CD4-positive, alpha-beta T cell treated with Interleukin-17A for 4 hours (primary cell): ENCODE data around the gene WDR41.

ENCODE experiments used
- DNase-seq: peaks from one replicate; pipeline ENCODE4 v3.0.0-alpha.2; 2020; ENCODE audit warnings: mixed read lengths

Gene WDR41

GRCh38 chr5:77444356-77444755 lies 47.8 kb downstream of the WDR41 start:
- no peak for DNase-seq

GRCh38 chr5:77443670-77444069 lies 48.4 kb downstream of the WDR41 start:
- DNase-seq = no peak

- no peak for DNase-seq
Observed at GRCh38 chr5:77438071-77438470, 54.0 kb downstream of the WDR41 start.

- DNase-seq = no peak
Observed at GRCh38 chr5:77437194-77437593, 54.9 kb downstream of the WDR41 start.

GRCh38 chr5:77431719-77432118 lies 60.4 kb downstream of the WDR41 start:
- no peak for DNase-seq

- no peak for DNase-seq
Observed at GRCh38 chr5:77431286-77431685, 60.8 kb downstream of the WDR41 start.

GRCh38 chr5:77430726-77431125 lies 61.4 kb downstream of the WDR41 start:
- DNase-seq = no peak

GRCh38 chr5:77428526-77428925 lies 63.6 kb downstream of the WDR41 start:
- no peak for DNase-seq

GRCh38 chr5:77427998-77428397 lies 64.1 kb downstream of the WDR41 start:
- no peak for DNase-seq

GRCh38 chr5:77426670-77427069 lies 65.4 kb downstream of the WDR41 start:
- DNase-seq = no peak

- DNase-seq = no peak
Observed at GRCh38 chr5:77425998-77426659, 66.0 kb downstream of the WDR41 start.

- DNase-seq = no peak
Observed at GRCh38 chr5:77425420-77425819, 66.7 kb downstream of the WDR41 start.

GRCh38 chr5:77424921-77425320 lies 67.2 kb downstream of the WDR41 start:
- no peak for DNase-seq

- no peak for DNase-seq
Observed at GRCh38 chr5:77423022-77423750, 68.9 kb downstream of the WDR41 start.

- no peak for DNase-seq
Observed at GRCh38 chr5:77420940-77421339, 71.2 kb downstream of the WDR41 start.

GRCh38 chr5:77419644-77420582 lies 72.2 kb downstream of the WDR41 start:
- DNase-seq = no peak

- no peak for DNase-seq
Observed at GRCh38 chr5:77418601-77419581, 73.2 kb downstream of the WDR41 start.

GRCh38 chr5:77418162-77418561 lies 74.0 kb downstream of the WDR41 start:
- no peak for DNase-seq

GRCh38 chr5:77413049-77413448 lies 79.1 kb downstream of the WDR41 start:
- DNase-seq = no peak

- no peak for DNase-seq
Observed at GRCh38 chr5:77409870-77410621, 82.1 kb downstream of the WDR41 start.

GRCh38 chr5:77407152-77407551 lies 85.0 kb downstream of the WDR41 start:
- no peak for DNase-seq
